Muscle layer of duodenum (tissue), 2 donors: Measurements from ENCODE around the gene GJA9.

ENCODE experiments used
- H3K27ac ChIP-seq: one replicate; pipeline ENCODE4 v1.7.0; 2013; ENCODE audit warnings: mild to moderate bottlenecking, low read length
- H3K27me3 ChIP-seq: one replicate; pipeline ENCODE4 v1.7.0; 2013; ENCODE audit warnings: low read depth, mild to moderate bottlenecking, control low read depth, low read length
- H3K36me3 ChIP-seq, 2 donors: one replicate each; pipeline ENCODE4 v1.7.0; 2013; ENCODE audit warnings: low read length in 2 of 2, control low read depth in 1 of 2, mild to moderate bottlenecking in 1 of 2; ENCODE audit not compliant: insufficient read depth in 2 of 2, control insufficient read depth in 1 of 2
- H3K4me1 ChIP-seq, 2 donors: one replicate each; pipeline ENCODE4 v1.7.0; 2013; ENCODE audit warnings: low read length in 2 of 2, mild to moderate bottlenecking in 2 of 2, control low read depth in 1 of 2, moderate library complexity in 1 of 2; ENCODE audit not compliant: insufficient read depth in 2 of 2, control insufficient read depth in 1 of 2
- H3K4me3 ChIP-seq, 2 donors: one replicate each; pipeline ENCODE4 v1.7.0; 2013; ENCODE audit warnings: low read length in 2 of 2, low read depth in 1 of 2, mild to moderate bottlenecking in 1 of 2
- H3K9me3 ChIP-seq, 2 donors: one replicate each; pipeline ENCODE4 v1.7.0; 2013; ENCODE audit warnings: low read length in 2 of 2, control low read depth in 1 of 2, mild to moderate bottlenecking in 1 of 2; ENCODE audit not compliant: control insufficient read depth in 1 of 2
- donor health status: healthy.

The GJA9 gene

GRCh38 chr1:38873027-38873969 is 8.1 kb downstream of the GJA9 start, which contains the start of gene MYCBP:
TSS of gene MYCBP (minus strand) at chr1:38873348. CDS start at chr1:38873305, 43 bp downstream.
- H3K27ac ChIP-seq = peak within 1 kb of the TSS; percentile 67
- H3K9me3 ChIP-seq = no peaks in the 10 kb centered on the region
- peak within 1 kb of the TSS; percentile 85 to 86 for H3K4me3 ChIP-seq
- H3K27me3 ChIP-seq = no peaks in the 10 kb centered on the region
- peaks cover 7 to 18% of the 10 kb centered on the region in 2 donors for H3K4me1 ChIP-seq
- no peaks in the 10 kb centered on the region for H3K36me3 ChIP-seq

DNA sequence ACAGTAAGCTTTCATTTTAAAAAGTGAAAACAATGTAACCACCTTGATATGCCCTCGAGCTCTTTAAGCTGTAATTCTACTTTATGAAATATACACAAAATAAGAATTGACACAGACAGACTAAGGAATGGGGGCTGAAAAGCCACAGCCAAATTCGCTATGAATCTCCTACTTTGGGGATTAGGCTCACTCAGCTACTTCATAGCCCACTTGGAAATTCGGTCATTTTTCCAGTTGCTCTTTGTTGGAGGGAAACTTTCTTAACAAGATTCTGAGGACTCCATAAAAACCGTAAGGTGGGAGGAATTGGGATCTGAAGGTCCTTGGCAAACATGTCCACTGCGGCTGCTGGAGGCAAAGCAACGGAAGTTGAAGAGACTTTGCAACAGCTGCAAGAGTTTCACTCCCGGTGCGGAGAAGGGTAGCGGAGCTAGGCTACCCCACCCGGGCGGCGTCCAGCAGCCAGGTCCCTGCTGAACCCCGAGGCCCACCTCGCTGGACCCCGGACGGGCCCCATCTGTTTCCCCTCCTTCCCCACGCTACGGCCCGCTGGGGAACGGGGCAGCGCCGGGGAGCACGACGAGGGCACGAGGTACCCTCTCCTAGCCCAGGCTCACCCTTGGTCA is 8.9 kb downstream of the GJA9 start:
- H3K4me1 ChIP-seq = peaks cover 7 to 18% of the 10 kb centered on the region in 2 donors
- H3K4me3 ChIP-seq = peak overlapping the region; percentile 85 to 86
- H3K27ac ChIP-seq = peak overlapping the region; percentile 67
- H3K27me3 ChIP-seq = no peaks in the 10 kb centered on the region
- H3K36me3 ChIP-seq = no peaks in the 10 kb centered on the region
- H3K9me3 ChIP-seq = no peaks in the 10 kb centered on the region

DNA sequence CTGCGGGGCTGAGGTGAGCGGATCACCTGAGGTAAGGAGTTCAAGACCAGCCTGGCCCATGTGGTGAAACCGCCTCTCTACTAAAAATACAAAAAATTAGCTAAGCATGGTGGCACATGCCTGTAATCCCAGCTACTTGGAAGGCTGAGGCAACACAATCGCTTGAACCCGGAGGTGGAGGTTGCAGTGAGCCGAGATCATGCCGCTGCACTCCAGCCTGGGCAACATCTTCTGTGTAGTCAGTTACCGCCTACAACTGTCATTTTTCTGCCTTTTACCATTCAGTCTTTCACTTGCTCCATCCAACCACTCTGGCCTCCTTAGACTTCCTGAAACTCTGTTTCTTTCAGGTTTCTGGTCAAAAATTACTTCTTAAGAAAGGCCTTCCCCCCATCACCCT is 10.4 kb downstream of the GJA9 start:
- no peaks in the 10 kb centered on the region for H3K27me3 ChIP-seq
- H3K4me1 ChIP-seq = peaks cover 7 to 18% of the 10 kb centered on the region in 2 donors
- no peak overlapping the region for H3K27ac ChIP-seq
- H3K36me3 ChIP-seq = no peaks in the 10 kb centered on the region
- H3K4me3 ChIP-seq = no peak overlapping the region
- H3K9me3 ChIP-seq = no peaks in the 10 kb centered on the region

- H3K36me3 ChIP-seq = peaks cover 0 to 5% of the 10 kb centered on the region in 2 donors
- peaks cover 4 to 25% of the 10 kb centered on the region in 2 donors for H3K4me1 ChIP-seq
- H3K27ac ChIP-seq = no peak overlapping the region
- no peak overlapping the region for H3K4me3 ChIP-seq
- no peaks in the 10 kb centered on the region for H3K9me3 ChIP-seq
- H3K27me3 ChIP-seq = no peaks in the 10 kb centered on the region
These were observed 14.2 kb downstream of the GJA9 start for GRCh38 chr1:38867208-38867607.

GRCh38 chr1:38865112-38865715 is 16.2 kb downstream of the GJA9 start:
- Histone ChIP-seq H3K4me3 (no peak overlapping the region), H3K27me3 (no peaks in the 10 kb centered on the region), H3K9me3 (no peaks in the 10 kb centered on the region), H3K27ac (no peak overlapping the region), H3K4me1 (peaks cover 6 to 35% of the 10 kb centered on the region in 2 donors), H3K36me3 (peaks cover 0 to 5% of the 10 kb centered on the region in 2 donors)

DNA sequence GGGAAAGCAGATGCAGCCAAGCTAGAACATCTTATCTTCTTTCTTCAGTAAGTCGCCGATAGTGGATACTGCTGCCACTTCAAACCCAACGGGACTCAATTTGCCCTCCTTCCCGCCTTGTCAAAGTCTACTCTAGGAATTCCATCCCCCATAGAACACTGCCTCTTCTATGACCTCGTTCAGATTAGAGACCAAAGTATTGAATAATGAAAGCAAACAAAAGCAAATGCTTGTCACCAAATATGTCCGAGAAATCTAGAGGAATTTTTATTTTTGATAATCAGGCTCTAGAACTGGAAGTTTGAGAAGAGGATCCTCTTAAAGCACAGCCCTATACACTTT is 21.0 kb downstream of the GJA9 start:
- Histone ChIP-seq H3K27ac (peak overlapping the region; percentile 52), H3K9me3 (no peaks in the 10 kb centered on the region), H3K4me3 (peak overlapping the region; percentile 84 to 91), H3K36me3 (peaks cover 3 to 16% of the 10 kb centered on the region in 2 donors), H3K4me1 (peaks cover 11 to 45% of the 10 kb centered on the region in 2 donors), H3K27me3 (no peaks in the 10 kb centered on the region)

GRCh38 chr1:38859561-38860453 is 21.6 kb downstream of the GJA9 start, which contains the start of gene RRAGC:
TSS of gene RRAGC (minus strand) at chr1:38859772. CDS start at chr1:38859646, 126 bp downstream.
- Histone ChIP-seq H3K4me1 (peaks cover 11 to 45% of the 10 kb centered on the region in 2 donors), H3K9me3 (no peaks in the 10 kb centered on the region), H3K36me3 (peaks cover 9 to 22% of the 10 kb centered on the region in 2 donors), H3K27ac (peak within 1 kb of the TSS; percentile 83), H3K27me3 (no peaks in the 10 kb centered on the region), H3K4me3 (peak within 1 kb of the TSS; percentile 95 to 96)

- H3K4me3 ChIP-seq = peak overlapping the region; percentile 95 to 96
- no peaks in the 10 kb centered on the region for H3K9me3 ChIP-seq
- no peaks in the 10 kb centered on the region for H3K27me3 ChIP-seq
- H3K36me3 ChIP-seq = peaks cover 9 to 17% of the 10 kb centered on the region in 2 donors
- peak overlapping the region; percentile 83 for H3K27ac ChIP-seq
- peaks cover 11 to 40% of the 10 kb centered on the region in 2 donors for H3K4me1 ChIP-seq
These were observed 22.4 kb downstream of the GJA9 start for GRCh38 chr1:38858833-38859560.

- H3K27ac ChIP-seq = no peak overlapping the region
These were observed 28.6 kb downstream of the GJA9 start for GRCh38 chr1:38852780-38853179.

DNA sequence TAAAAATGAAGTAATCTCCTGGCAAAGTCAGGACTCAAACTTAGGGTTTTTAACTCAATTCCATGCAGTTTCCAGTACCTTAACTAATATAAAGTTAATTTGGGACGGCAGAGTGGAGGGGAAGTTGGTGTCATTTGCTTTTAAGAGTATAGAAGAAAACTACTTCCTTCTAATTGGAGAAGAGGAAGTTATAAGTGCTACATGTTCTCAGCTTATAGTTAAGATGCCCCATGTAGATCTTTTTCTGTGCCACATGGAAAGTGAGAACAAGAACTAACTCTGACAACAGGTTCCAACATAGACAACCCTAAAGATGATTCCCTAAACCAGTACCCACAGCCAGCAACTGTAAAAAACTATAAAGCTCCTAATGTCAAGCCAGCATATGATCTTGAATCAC is 33.3 kb downstream of the GJA9 start:
- H3K9me3 ChIP-seq = no peaks in the 10 kb centered on the region
- no peak overlapping the region for H3K27ac ChIP-seq
- H3K4me1 ChIP-seq = no peaks in the 10 kb centered on the region
- H3K36me3 ChIP-seq = peaks cover 40 to 45% of the 10 kb centered on the region in 2 donors
- H3K4me3 ChIP-seq = no peak overlapping the region
- H3K27me3 ChIP-seq = no peaks in the 10 kb centered on the region

More at GRCh38 chr1:38852780-38853179, 28.6 kb downstream of the GJA9 start:
- H3K4me1 ChIP-seq = peaks cover under 1 to 2% of the 10 kb centered on the region in 2 donors
- H3K27me3 ChIP-seq = no peaks in the 10 kb centered on the region
- H3K4me3 ChIP-seq = no peak overlapping the region
- no peaks in the 10 kb centered on the region for H3K9me3 ChIP-seq
- peaks cover 27 to 44% of the 10 kb centered on the region in 2 donors for H3K36me3 ChIP-seq
